Activated CD4-positive, alpha-beta T cell treated with anti-CD3 and anti-CD28 coated beads, Interleukin-2, amount 10 ng/mL, durations not matched to agents 7 days and 5 days (primary cell): ENCODE measurements around the gene ALG9. TPM values are rescaled to one million over a fixed set of nuclear protein-coding genes. Genes with fewer than 3 reads are reported as not detected.

Experiments used
- CTCF ChIA-PET: fragments of 350-600 bp; sonication (Branson Sonifier 250); formaldehyde crosslinking; loops from one replicate; lab custom pipeline; 2021; ENCODE audit warnings: antibody characterized with exemption; lab: Charles Lee
- POLR2A ChIA-PET: fragments of 350-600 bp; sonication (Branson Sonifier 250); formaldehyde crosslinking; loops from one replicate; lab custom pipeline; 2021; ENCODE audit warnings: antibody characterized with exemption; lab: Charles Lee
- DNase-seq: peaks from one replicate; pipeline ENCODE4 v3.0.0-alpha.2; 2020
- H3K27ac Mint-ChIP-seq: one replicate; pipeline ENCODE4 v1.8.0; 2021; ENCODE audit warnings: mild to moderate bottlenecking, moderate library complexity, mixed read lengths
- H3K27me3 Mint-ChIP-seq: one replicate; pipeline ENCODE4 v1.8.0; 2021; ENCODE audit warnings: mixed read lengths
- H3K36me3 Mint-ChIP-seq: one replicate; pipeline ENCODE4 v1.8.0; 2021; ENCODE audit warnings: low read depth, mixed read lengths
- H3K4me1 Mint-ChIP-seq: one replicate; pipeline ENCODE4 v1.8.0; 2021; ENCODE audit warnings: mixed read lengths
- H3K4me3 Mint-ChIP-seq: one replicate; pipeline ENCODE4 v1.8.0; 2021; ENCODE audit warnings: mild to moderate bottlenecking, moderate library complexity, mixed read lengths
- H3K9me3 Mint-ChIP-seq: one replicate; pipeline ENCODE4 v1.8.0; 2021; ENCODE audit warnings: mixed read lengths
- total RNA-seq, 2 experiments: library from RNA; stranded (reverse); gene quantifications; one replicate each; pipeline ENCODE4 v1.2.3, GENCODE V29; 2021

Gene ALG9
- total RNA-seq, 2 experiments from 2014 or later = 22.9 to 31.7 TPM

DNA sequence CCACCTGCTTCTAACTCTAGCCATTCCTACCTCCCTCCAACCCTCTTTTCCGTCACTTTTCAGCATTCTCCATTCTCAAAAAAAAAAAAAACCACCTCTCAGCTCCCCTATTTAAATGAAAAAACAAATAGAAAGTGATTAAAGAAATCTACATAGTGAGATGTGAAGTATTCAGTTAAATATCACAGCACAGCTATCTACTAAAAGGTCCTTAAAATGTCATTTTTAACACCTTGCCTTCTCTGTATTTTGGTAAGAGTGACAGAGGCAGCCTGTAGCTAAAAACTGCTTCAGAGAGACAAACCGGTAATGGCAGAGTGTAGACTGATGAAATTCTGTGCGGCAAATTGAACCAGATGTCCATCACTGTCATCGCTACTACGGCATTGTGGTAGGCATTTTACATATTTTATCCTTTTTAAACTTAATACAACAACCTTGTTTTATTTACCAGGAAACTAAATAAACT is 346 bp upstream of the ALG9 start:
- H3K9me3 Mint-ChIP-seq = no peaks in the 10 kb centered on the region
- H3K36me3 Mint-ChIP-seq = peaks cover 21% of the 10 kb centered on the region
- ChIA-PET POLR2A (interaction anchor here (0.7 to 0.9 kb wide), 3 partner anchors 65 to 522 kb away, joined by 3 to 4 read pairs (median 4); no protein-coding TSS in a partner anchor), CTCF (interaction anchor here (0.8 to 2.4 kb wide), 11 partner anchors 9 to 226 kb away, joined by 3 to 15 read pairs (median 4); partner anchors contain the start of gene CFAP68)
- DNase-seq = no peak
- H3K27ac Mint-ChIP-seq = peak overlapping the region; percentile 87
- H3K27me3 Mint-ChIP-seq = no peaks in the 10 kb centered on the region
- H3K4me1 Mint-ChIP-seq = peaks cover 28% of the 10 kb centered on the region
- H3K4me3 Mint-ChIP-seq = peak overlapping the region; percentile 83

GRCh38 chr11:111870522-111870885 is 877 bp downstream of the ALG9 start:
- POLR2A ChIA-PET = no interaction called here
- Mint-ChIP-seq H3K4me1 (peaks cover 32% of the 10 kb centered on the region), H3K36me3 (peaks cover 27% of the 10 kb centered on the region), H3K4me3 (peak overlapping the region; percentile 83), H3K9me3 (no peaks in the 10 kb centered on the region), H3K27me3 (no peaks in the 10 kb centered on the region), H3K27ac (peak overlapping the region; percentile 90)
- no peak for DNase-seq
- CTCF ChIA-PET = interaction anchor here (0.7 to 2.4 kb wide), 10 partner anchors 9 to 269 kb away, joined by 3 to 15 read pairs (median 4); partner anchors contain the start of gene CFAP68

DNA sequence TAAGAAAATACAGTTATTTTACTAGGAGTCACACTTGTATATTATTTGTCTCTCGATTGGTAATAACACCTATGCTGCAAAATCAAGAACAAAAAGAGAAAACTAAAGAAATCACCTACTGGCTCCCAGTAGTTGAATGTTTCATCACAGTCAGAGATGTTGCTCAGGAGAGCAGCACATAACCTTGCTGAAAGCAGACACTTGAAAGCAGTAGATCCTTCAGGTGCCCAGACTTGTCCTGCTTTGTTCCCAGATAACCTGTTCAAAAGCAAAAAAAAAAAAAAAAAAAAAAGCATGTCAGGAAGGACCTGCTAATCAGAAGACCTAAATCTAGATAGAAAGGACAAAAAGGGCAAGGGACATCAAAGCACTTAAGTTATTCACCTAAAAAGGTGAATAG is 1.3 kb downstream of the ALG9 start:
- CTCF ChIA-PET = interaction anchor here (0.7 to 2.4 kb wide), 9 partner anchors 8 to 194 kb away, joined by 3 to 15 read pairs (median 4); partner anchors contain the start of gene CFAP68
- no peak for DNase-seq

GRCh38 chr11:111860257-111860656 is 11.1 kb downstream of the ALG9 start:
- no peak for DNase-seq
- CTCF ChIA-PET = interaction anchor here (1.2 kb wide), 1 partner anchor 14 kb away, joined by 3 read pairs; no protein-coding TSS in a partner anchor
- Mint-ChIP-seq H3K27me3 (no peaks in the 10 kb centered on the region), H3K36me3 (peaks cover 20% of the 10 kb centered on the region), H3K9me3 (no peaks in the 10 kb centered on the region), H3K4me3 (no peak overlapping the region), H3K27ac (no peak overlapping the region), H3K4me1 (no peaks in the 10 kb centered on the region)
- POLR2A ChIA-PET = no interaction called here

More for the DNA sequence above, 1.3 kb downstream of the ALG9 start:
- Mint-ChIP-seq H3K27me3 (no peaks in the 10 kb centered on the region), H3K36me3 (peaks cover 27% of the 10 kb centered on the region), H3K27ac (no peak overlapping the region), H3K4me3 (peak overlapping the region; percentile 11), H3K4me1 (peaks cover 32% of the 10 kb centered on the region), H3K9me3 (no peaks in the 10 kb centered on the region)
- POLR2A ChIA-PET = no interaction called here

DNA sequence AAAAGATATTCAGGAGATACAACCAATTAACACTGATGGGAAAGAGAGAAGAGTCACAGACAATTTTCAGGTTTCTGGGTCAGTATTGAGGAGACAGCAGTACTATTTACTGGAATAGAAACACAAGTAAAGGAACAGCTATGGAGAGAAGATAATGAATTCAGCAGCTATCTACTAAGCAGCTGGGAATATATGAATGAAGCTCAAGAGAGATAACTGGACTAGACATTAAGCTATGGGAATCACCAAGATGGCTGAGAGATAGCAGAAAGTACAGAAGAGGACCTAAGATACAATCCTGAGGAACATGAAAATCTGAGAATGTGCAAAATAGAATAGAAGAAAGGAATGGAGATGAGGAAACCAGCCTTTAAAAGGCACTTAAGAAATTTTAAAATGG is 15.9 kb downstream of the ALG9 start:
- DNase-seq = no peak
- Mint-ChIP-seq H3K27ac (no peak overlapping the region), H3K4me1 (no peaks in the 10 kb centered on the region), H3K27me3 (no peaks in the 10 kb centered on the region), H3K4me3 (no peak overlapping the region), H3K36me3 (peaks cover 25% of the 10 kb centered on the region), H3K9me3 (no peaks in the 10 kb centered on the region)
- ChIA-PET CTCF (interaction anchor here (1.0 to 2.3 kb wide), 4 partner anchors 9 to 21 kb away, joined by 3 to 10 read pairs (median 4); no protein-coding TSS in a partner anchor), POLR2A (no interaction called here)

DNA sequence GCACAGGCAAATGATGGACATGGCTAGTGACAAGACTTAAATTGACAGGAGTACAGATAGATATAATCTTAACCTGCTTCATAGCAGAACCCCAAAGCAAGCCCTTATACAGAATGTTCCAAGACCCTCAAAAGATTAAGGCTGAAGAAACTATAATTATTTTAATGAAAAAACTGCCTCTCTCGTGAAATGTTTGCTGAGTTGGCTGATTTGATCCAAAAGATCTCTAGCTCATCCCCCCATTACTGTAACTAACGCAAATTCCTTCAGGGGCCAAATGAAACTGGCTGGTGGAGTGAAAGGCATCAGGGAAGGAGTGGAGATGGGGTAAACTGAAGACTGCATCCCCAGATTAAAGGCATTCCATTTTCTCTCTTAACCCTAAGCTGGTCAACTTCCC is 19.3 kb downstream of the ALG9 start:
- POLR2A ChIA-PET = no interaction called here
- H3K27ac Mint-ChIP-seq = no peak overlapping the region
- H3K4me3 Mint-ChIP-seq = no peak overlapping the region

GRCh38 chr11:111851636-111852035 is 19.7 kb downstream of the ALG9 start:
- no peaks in the 10 kb centered on the region for H3K27me3 Mint-ChIP-seq
- H3K4me1 Mint-ChIP-seq = no peaks in the 10 kb centered on the region
- H3K36me3 Mint-ChIP-seq = peaks cover 26% of the 10 kb centered on the region
- CTCF ChIA-PET = no interaction called here
- H3K4me3 Mint-ChIP-seq = no peak overlapping the region
- no peaks in the 10 kb centered on the region for H3K9me3 Mint-ChIP-seq
- DNase-seq = no peak
- no peak overlapping the region for H3K27ac Mint-ChIP-seq
- POLR2A ChIA-PET = no interaction called here

More for the DNA sequence above, 19.3 kb downstream of the ALG9 start:
- no peaks in the 10 kb centered on the region for H3K9me3 Mint-ChIP-seq
- DNase-seq = no peak
- no peaks in the 10 kb centered on the region for H3K4me1 Mint-ChIP-seq
- H3K36me3 Mint-ChIP-seq = peaks cover 26% of the 10 kb centered on the region
- CTCF ChIA-PET = interaction anchor here (0.7 kb wide), 1 partner anchor 23 kb away, joined by 3 read pairs; no protein-coding TSS in a partner anchor
- no peaks in the 10 kb centered on the region for H3K27me3 Mint-ChIP-seq

GRCh38 chr11:111851067-111851466 is 20.3 kb downstream of the ALG9 start:
- Mint-ChIP-seq H3K27me3 (no peaks in the 10 kb centered on the region), H3K9me3 (no peaks in the 10 kb centered on the region), H3K36me3 (peaks cover 26% of the 10 kb centered on the region), H3K27ac (no peak overlapping the region), H3K4me1 (no peaks in the 10 kb centered on the region), H3K4me3 (no peak overlapping the region)
- ChIA-PET POLR2A (no interaction called here), CTCF (no interaction called here)
- no peak for DNase-seq

GRCh38 chr11:111849631-111850030 is 21.8 kb downstream of the ALG9 start:
- H3K27ac Mint-ChIP-seq = no peak overlapping the region
- ChIA-PET POLR2A (interaction anchor here (0.7 kb wide), 1 partner anchor 16 kb away, joined by 3 read pairs; no protein-coding TSS in a partner anchor), CTCF (interaction anchor here (0.7 to 1.3 kb wide), 3 partner anchors 8 to 232 kb away, joined by 3 to 4 read pairs (median 3); no protein-coding TSS in a partner anchor)
- H3K4me1 Mint-ChIP-seq = no peaks in the 10 kb centered on the region
- no peaks in the 10 kb centered on the region for H3K27me3 Mint-ChIP-seq
- H3K36me3 Mint-ChIP-seq = peaks cover 15% of the 10 kb centered on the region
- H3K9me3 Mint-ChIP-seq = no peaks in the 10 kb centered on the region
- H3K4me3 Mint-ChIP-seq = no peak overlapping the region
- DNase-seq = no peak

- no peaks in the 10 kb centered on the region for H3K27me3 Mint-ChIP-seq
- POLR2A ChIA-PET = no interaction called here
- H3K9me3 Mint-ChIP-seq = no peaks in the 10 kb centered on the region
- H3K4me3 Mint-ChIP-seq = no peak overlapping the region
- CTCF ChIA-PET = interaction anchor here (0.8 to 2.1 kb wide), 5 partner anchors 10 to 127 kb away, joined by 3 to 10 read pairs (median 3); partner anchors contain the start of gene ALG9
- H3K36me3 Mint-ChIP-seq = peaks cover 8% of the 10 kb centered on the region
- H3K27ac Mint-ChIP-seq = no peak overlapping the region
- DNase-seq = no peak
- no peaks in the 10 kb centered on the region for H3K4me1 Mint-ChIP-seq
Observed at GRCh38 chr11:111846636-111847035, 24.7 kb downstream of the ALG9 start.

- no peak for DNase-seq
- POLR2A ChIA-PET = interaction anchor here (0.6 kb wide), 1 partner anchor 177 kb away, joined by 3 read pairs; no protein-coding TSS in a partner anchor
- Mint-ChIP-seq H3K27me3 (no peaks in the 10 kb centered on the region), H3K9me3 (no peaks in the 10 kb centered on the region), H3K27ac (no peak overlapping the region), H3K4me1 (peaks cover 3% of the 10 kb centered on the region), H3K36me3 (peaks cover 11% of the 10 kb centered on the region), H3K4me3 (no peak overlapping the region)
- CTCF ChIA-PET = interaction anchor here (0.8 to 2.1 kb wide), 5 partner anchors 11 to 126 kb away, joined by 3 to 10 read pairs (median 3); partner anchors contain the start of gene ALG9
Observed at GRCh38 chr11:111846063-111846462, 25.3 kb downstream of the ALG9 start.

DNA sequence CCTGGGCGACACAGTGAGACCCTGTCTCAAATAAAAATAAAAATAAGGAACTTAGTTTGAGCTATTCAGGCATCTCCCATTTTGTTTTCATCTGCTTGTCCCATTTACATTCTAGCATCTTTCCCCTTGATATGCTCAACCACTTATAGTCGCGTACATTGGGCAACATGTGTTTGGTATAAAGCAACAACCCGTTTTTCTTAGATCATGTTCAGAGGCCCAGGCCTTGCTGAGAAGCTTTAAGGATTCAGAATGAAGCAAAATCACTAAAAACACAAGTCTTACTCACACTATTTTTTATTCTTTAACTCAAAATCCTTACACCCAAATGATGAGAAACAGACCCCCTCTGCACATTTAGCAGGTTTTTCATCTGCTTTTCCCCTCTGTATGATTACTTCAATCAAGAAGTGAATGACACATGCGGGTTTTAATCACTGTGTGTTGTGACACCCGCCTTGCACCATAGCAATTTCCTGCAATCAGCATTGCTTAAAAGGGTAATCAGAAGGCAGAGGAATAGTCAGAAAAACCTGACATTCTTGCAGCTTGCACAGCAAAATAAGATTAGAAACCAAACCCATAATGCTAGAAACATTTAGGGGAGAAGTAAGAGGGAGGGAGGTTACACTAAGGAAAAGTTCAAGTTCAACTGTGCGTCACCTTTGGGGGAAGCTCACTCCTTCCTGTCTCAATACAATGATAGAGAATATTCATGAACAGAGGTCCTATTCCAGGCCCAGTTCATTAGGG is 25.9 kb downstream of the ALG9 start:
- CTCF ChIA-PET = interaction anchor here (0.6 to 2.1 kb wide), 7 partner anchors 11 to 126 kb away, joined by 3 to 10 read pairs (median 3); partner anchors contain the start of gene ALG9
- no peaks in the 10 kb centered on the region for H3K27me3 Mint-ChIP-seq
- H3K36me3 Mint-ChIP-seq = peaks cover 13% of the 10 kb centered on the region
- POLR2A ChIA-PET = interaction anchor here (0.6 kb wide), 1 partner anchor 177 kb away, joined by 3 read pairs; no protein-coding TSS in a partner anchor
- no peak for DNase-seq
- no peak overlapping the region for H3K27ac Mint-ChIP-seq
- peaks cover 4% of the 10 kb centered on the region for H3K4me1 Mint-ChIP-seq
- H3K9me3 Mint-ChIP-seq = no peaks in the 10 kb centered on the region
- no peak overlapping the region for H3K4me3 Mint-ChIP-seq
